GM12878 (cell line): ENCODE measurements around the gene VBP1.
A peak's percentile ranks its signal among the peaks of the same experiment; 100 is the strongest.

Experiments used
- CBX5 ChIP-seq: sonication (generic); IDR thresholded peaks from 2 replicates; pipeline ENCODE4 v1.6.1; 2016; ENCODE audit warnings: low read depth, moderate library complexity, mild to moderate bottlenecking, inconsistent platforms
- CTCF ChIP-seq, 3 experiments: IDR thresholded peaks in 2 of 3; conservative IDR thresholded peaks in 1 of 3; 2 replicates each; pipeline ENCODE4 v1.5.1; 2011; ENCODE audit warnings: low read depth in 3 of 3, low read length in 3 of 3, mild to moderate bottlenecking in 3 of 3, control low read depth in 2 of 3, moderate library complexity in 2 of 3, inconsistent platforms in 1 of 3, mixed read lengths in 1 of 3; ENCODE audit not compliant: control insufficient read depth in 2 of 3, insufficient read depth in 1 of 3; ENCODE audit errors: extremely low read depth in 1 of 3
- EZH2 ChIP-seq: IDR thresholded peaks from 2 replicates; pipeline ENCODE4 v1.6.1; 2012; ENCODE audit warnings: low read depth, mild to moderate bottlenecking, control low read depth, inconsistent platforms, low read length, borderline replicate concordance; ENCODE audit not compliant: control insufficient read depth
- FOXM1 ChIP-seq: IDR thresholded peaks from 2 replicates; pipeline ENCODE4 v1.6.1; 2012; ENCODE audit warnings: low read depth, mild to moderate bottlenecking, inconsistent platforms, low read length, moderate library complexity
- JUND ChIP-seq: IDR thresholded peaks from 2 replicates; pipeline ENCODE4 v1.6.1; 2012; ENCODE audit warnings: low read depth, mild to moderate bottlenecking, low read length, improper control_type of control experiment, moderate library complexity
- NRF1 ChIP-seq: conservative IDR thresholded peaks from 2 replicates; pipeline ENCODE4 v1.6.1; 2011; ENCODE audit warnings: mild to moderate bottlenecking, low read depth, low read length, improper control_type of control experiment
- STAT3 ChIP-seq: IDR thresholded peaks from 2 replicates; pipeline ENCODE4 v1.6.1; 2011; ENCODE audit warnings: low read depth, low read length, improper control_type of control experiment
- SUPT20H ChIP-seq: IDR thresholded peaks from 2 replicates; pipeline ENCODE4 v1.6.1; 2011; ENCODE audit warnings: low read depth, mild to moderate bottlenecking, low read length, moderate library complexity, borderline replicate concordance; ENCODE audit not compliant: control insufficient read depth
- TCF3 ChIP-seq: IDR thresholded peaks from 2 replicates; pipeline ENCODE4 v1.6.1; 2012; ENCODE audit warnings: low read depth, mild to moderate bottlenecking, low read length, borderline replicate concordance; ENCODE audit not compliant: insufficient read depth

GRCh38 chrX:155216179-155216939 lies at the start of gene VBP1:
- no peak for TF ChIP-seq FOXM1
- TF ChIP-seq TCF3, result 0 out of 2 replicates have a peak, but pooled peaks have one; percentile 15
- TF ChIP-seq STAT3, result no peak
- TF ChIP-seq SUPT20H, result no peak
- peak in 2 of 3 experiments; percentile 25 to 31; a peak in 3 of 6 replicates for TF ChIP-seq CTCF (IDR thresholded peaks at IDR 0.05 in 2 of 3, conservative IDR thresholded peaks at IDR 0.05 in 1 of 3; ENCODE audit: control insufficient read depth in 2 of 3, extremely low read depth in 1 of 3, insufficient read depth in 1 of 3, low read depth in 3 of 3, low read length in 3 of 3)
- no peak for TF ChIP-seq CBX5
- TF ChIP-seq NRF1, result peak; percentile 51
- TF ChIP-seq JUND, result no peak
- no peak for TF ChIP-seq EZH2
